GM21360 (cell line): ENCODE results near the gene ABO.
"Not testable (repeated sequence)": the region's sequence is repeated elsewhere in the genome, so short reads cannot be mapped to it uniquely, and the experiment has no call there.

Source experiments
- ATAC-seq: cut with Tn5 transposase; IDR thresholded peaks from one replicate; pipeline ENCODE4 v1.9.1; 2021; ENCODE audit warnings: mild to moderate bottlenecking, moderate library complexity; ENCODE audit not compliant: unreplicated experiment

The ABO gene

DNA sequence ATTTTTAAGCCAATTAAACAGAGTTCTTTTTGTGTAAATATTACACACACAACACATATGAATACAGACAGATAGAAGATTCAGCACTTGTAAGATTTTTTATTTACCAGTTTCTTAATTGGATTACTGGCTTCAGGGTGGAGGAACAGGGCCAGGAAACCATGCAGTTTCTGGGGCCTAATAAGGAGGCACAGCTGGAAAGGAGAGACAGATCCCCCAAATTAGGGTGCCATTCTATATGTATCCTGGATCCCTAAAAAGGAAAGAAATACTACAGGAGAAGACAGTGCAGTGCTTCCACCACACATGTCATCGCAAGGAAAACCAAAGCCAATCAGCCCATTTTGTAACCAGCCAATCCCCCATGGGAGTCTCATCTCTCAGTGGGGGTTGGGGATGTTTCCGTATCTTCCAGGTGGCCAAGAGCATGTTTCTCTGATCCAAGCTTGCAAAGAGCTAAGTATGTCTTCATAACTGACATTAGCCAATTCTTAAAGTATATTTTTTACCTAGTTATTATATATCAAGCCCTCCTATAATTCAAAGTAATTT is 15.8 kb upstream of the ABO start:
- no peak for ATAC-seq

DNA sequence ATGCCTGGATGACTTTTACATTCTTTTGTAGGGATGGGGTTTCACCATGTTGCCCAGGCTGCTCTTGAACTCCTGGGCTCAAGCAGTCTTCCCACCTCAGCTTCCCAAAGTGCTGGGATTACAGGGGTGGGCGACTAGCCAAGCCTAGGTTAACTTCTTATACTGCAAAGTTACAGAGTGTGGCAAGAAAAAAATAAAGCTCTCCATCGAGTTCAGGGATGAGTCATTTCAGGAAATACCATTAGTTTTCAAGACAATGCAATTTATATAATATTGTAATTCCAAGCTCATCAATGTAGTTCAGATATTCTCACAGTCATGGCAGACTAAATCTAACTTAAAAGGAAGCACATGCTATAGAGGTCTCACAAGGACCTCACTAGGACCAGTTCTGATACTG is 11.5 kb upstream of the ABO start:
- ATAC-seq, result no peak

DNA sequence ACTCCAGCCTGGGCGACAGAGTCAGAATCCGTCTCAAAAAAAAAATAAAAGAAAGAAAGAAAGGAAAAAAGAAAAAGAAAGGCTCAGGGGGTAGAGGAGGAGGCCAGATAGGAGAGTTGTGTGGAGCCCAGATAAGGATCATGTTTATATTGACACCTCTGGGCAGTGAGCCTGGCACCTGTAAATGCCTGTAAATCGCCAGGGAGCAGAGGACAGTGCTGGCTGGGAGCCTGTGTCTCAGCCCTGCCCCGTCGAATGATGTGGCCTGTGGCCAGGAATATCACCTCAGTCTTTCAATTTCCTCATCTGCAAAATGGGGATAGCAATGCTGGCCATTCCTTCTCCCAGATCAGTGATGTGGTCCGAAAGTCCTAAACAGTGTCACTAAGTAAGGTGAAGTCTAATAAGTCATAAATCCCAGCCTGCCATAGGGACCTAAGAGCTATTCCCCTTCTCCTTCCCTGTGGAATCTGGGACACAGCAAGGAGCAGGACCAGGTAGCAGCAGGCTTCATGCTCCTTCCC is 10.3 kb upstream of the ABO start:
- no peak for ATAC-seq

DNA sequence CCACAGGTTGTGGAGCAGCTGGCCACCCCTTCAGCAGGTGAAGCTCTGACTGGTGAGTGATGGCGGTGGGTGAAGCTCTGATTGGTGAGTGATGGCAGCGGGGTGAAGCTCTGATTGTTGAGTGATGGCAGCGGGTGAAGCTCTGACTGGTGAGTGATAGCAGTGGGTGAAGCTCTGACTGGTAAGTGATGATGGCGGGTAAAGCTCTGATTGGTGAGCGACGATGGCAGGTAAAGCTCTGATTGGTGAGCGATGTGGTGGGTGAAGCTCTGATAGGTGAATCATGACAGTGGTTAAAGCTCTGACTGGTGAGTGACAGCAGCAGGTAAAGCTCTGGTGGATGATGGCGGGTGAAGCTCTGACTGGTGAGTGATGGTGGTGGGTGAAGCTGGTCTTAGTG is 9.4 kb upstream of the ABO start:
- ATAC-seq, result no peak

DNA sequence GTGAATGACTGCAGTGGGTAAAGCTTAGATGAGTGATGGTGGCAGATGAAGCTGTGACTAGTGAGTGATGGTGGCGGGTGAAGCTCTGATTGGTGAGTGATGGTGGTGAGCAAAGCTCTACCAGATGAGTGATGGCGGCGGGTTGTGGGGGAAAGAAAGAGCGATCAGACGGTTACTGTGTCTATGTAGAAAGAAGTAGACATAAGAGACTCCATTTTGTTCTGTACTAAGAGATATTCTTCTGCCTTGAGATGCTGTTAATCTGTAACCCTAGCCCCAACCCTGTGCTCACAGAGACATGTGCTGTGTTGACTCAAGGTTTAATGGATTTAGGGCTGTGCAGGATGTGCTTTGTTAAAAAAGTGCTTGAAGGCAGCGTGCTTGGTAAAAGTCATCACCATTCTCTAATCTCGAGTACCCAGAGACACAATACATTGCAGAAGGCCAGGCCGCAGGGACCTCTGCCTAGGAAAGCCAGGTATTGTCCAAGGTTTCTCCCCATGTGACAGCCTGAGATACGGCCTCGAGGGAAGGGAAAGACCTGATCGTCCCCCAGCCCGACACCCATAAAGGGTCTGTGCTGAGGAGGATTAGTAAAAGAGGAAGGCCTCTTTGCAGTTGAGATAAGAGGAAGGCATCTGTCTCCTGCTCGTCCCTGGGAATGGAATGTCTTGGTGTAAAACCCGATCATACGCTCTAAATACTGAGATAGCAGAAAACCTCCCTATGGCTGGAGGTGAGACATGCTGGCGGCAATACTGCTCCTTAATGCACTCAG is 8.4 kb upstream of the ABO start:
- not testable (repeated sequence) for ATAC-seq

DNA sequence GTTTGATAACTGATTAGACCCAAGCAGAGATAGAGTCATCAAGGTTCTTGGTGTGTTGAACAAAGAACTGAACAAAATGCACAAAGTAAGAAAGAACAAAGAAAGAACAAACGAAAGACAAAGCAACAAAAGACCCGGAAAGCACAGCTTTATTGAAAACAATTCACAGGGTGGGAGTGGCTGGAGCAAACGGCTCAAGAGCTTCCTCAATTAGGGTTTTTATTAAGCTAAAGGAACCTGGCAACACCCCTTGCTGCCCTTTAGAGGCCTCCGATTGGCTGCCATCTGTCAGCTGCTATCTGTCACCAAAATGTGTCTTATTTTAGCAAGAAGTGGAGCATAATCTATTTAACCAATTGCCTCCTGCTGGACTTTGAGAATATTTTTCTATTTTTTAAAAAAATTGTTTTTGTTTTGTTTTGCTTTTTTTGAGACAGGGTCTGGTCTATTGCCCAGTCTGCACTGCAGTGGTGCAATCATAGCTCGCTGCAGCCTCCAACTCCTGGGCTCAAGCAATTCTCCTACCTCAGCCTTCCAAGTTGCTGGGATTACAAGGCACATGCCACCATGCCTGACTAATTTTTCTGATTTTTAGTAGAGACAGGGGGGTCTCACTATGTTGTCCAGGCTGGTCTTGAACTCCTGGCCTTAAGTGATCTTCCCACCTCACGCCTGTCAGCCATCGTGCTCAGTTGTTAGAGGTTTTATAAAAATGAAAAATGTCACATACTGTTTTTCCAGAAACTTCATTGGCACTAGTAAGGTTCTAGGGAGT is 7.7 kb upstream of the ABO start:
- no peak for ATAC-seq

DNA sequence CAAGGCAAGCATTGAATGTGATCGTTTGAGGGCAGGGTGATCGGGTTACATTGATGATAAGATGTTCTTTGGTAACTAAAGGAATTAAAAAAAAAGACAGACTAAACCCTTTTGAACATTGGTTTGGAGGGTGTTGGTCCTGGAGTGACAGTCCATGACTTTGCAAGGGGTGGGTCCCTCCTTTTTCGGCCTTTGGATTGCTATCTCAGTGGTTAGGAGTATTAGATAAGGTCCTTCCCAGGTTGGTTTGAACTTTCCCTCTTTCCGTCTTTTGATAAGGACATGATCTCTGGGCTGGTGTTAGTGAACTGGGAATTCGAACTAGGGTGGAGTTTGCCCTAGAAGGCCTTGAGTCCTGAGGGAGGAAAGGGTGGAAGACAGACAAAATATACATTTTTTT is 5.4 kb upstream of the ABO start:
- ATAC-seq, result no peak

DNA sequence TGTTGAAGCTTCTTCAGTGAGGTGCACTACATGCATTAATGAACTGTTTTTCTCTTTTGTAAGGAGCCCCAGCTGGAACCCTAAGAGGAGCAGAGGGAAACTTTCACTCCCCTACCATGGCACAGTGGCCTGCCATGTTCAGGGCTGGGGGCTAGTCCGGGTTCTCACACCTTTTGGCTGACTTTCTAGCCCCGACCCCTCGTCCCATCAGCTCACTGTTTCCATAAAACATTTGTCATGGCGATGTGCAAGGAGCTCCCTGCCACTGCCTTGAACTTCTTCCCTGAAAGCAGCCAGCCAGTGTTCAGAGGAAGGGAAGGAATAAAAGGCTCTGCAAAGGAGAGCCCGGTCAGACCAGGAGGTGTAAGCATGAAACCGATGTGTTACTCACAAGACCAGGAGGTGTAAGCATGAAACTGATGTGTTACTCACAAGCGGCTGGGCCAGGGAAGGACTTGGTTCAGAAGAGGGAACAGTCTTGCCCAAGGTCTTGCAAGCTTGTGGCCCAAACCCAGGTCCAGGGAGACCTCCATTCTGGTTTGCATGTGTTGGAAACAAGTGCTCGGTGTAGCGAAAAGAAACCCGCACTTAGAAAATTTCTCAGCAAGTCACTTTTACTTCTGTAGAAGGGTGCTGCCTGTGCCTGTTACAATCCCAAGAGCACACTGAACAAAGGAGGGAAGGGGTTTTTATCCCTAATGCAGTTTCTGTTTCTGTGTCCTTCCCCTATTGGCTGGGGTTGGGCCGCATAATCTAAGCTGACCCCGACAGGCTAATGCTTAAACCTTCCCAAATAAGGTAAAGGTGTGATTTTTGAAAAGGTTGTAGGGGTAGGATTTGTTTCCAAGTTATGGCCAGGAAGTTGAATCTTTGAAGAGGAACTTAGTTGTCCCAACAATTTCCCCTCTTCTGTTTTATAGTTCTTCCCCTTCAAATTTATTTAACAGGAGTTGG is 3.4 kb upstream of the ABO start:
- no peak for ATAC-seq

DNA sequence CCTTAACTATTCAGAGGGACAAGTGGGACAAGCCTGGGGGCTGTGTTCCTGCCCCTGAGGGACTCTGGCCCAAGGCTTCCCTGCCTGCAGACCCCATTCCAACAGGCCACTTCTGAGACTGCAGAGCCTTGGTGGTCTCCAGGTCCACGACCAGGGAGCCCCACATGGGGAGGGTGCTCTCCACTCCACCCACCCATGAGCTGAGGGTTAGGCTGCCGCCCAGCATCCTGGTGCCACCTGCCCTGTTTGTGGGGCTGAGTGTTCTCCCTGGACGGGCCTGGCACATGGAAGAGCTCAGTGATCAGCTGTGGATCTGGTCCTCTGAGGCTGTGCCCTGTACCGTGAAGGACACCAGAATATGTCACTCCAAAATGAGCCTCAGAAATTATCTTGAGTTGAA is 2.5 kb upstream of the ABO start:
- ATAC-seq, result no peak

DNA sequence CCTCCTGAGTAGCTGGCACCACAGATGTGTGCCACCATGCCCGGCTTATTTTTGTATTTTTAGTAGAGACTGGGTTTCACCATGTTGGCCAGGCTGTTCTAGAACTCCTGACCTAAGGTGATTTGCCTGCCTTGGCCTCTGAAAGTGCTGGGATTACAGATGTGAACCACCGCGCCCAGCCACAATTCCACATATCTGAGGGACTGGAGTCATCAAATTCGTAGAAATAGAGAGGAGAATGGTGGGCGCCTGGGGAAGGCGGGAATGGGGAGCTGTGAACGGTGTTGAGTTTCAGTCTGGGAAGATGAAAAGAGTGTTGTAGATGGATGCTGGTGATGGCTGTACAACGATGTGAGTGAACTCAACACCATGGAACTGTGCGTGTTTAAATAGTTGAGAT is 1.9 kb upstream of the ABO start:
- ATAC-seq, result no peak

DNA sequence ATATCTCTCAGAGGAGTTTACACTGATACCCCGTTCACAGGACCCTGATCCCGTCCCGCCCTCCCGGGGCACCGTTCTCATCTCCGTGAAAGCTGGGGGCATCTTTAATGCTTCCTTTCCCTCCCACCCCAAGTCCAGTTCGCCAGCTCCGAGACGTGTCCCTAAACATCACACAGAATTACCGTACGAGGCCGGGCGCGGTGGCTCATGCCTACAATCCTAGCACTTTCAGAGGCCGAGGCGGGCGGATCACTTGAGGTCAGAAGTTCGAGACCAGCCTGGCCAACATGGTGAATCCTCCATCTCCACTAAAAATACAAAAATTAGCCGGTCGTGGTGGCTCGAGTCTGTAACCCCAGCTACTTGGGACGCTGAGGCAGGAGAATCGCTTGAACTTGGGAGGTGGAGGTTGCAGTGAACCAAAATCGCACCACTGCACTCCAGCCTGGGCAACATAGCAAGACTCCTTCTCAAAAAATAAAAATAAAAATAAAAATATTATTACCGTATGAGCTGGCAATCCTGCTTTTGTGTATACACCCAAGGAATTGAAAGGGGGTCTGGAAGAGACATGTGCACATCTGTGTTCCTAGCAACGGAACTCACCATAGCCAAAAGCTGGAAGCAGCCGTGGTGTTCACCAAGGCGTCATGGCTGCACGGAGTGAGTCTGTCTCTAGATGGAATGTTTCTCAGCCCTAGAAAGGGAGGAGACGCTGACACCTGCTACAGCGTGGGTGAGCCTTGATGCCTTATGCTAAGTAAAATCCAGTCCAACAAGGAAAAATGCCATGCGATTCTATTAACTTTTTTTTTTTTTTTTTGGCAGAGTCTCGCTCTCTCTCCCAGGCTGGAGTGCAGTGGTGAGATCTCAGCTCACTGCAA is 1.2 kb upstream of the ABO start:
- ATAC-seq, result no peak

DNA sequence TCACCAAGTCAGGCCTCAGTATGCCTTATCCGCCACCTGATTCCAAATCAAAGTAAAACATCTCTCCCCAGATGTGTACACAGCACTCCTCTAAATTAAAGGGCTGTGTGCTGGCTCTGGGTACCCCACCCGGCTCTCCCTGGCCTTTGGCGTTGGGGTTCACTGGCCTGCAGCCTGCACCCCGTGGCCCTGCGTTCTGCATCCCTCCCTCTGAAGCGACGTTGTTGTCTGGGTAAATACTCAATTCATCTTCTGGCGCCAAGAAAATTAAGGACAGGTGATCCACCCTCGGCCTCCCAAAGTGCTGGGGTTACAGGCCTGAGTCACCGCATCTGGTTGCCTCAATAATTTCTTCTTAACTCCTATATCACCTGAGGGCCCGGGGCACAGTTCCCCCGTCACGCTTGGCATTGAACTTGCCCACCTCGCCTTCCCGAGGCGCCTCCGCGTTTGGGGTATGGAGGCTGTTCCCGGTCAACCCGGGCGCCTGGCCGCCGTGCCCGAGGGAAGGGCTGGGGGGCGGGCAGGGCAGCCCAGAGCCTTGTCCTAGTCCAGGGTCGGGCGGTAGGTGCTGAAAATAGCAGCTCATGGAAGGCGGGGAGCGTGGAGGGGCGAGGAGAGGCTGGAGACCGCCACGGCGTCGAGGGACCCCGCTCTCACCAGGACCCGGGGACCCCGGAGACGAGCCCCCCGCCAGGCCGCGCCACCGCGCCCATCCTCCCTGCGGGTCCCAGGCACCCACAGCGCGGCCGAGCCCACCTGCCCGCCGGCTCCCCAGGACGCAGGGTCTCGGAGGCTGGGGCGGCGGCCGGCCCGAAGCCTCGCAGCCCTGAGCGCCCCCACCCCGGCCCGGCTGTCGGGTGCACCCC is 531 bp downstream of the ABO start:
- no peak for ATAC-seq

DNA sequence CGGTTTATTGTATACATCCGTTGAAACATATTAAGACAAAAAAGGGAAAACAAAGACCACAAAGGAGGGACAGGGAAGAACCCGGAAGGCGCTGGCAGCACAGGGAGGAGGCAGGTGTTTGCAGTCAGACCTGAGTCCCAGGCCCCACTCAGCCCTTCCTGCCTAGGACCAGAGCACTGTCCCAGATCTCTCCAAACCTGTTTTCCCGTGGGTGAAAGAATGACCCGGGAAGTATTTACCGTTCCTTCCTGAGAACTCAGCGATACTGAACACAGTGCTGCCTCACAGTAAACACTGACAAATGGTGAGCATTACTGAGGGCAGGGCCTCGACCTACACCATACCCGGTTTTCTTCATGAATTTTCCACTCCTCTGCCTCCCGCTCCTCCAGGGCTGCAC is 1.2 kb downstream of the ABO start:
- ATAC-seq, result no peak

DNA sequence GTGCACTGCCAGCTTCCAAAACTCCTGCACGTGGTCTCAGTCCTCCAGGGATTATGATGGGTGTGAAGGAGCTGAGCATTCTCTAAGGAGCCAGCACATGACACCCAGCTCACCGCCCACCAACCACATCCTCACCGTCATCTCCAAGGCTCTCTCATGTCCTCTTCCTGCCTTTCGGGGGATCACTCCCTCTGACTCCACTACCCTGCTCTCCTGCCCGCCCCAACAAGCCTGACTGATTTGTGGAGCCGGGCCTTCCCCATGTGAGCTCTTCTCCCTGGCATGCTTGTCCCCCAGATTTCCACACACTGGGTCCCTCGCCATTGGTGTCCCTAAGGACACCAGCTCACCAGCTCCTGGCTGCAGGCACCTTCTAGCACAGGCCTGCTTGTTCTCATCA is 1.9 kb downstream of the ABO start:
- ATAC-seq, result no peak

DNA sequence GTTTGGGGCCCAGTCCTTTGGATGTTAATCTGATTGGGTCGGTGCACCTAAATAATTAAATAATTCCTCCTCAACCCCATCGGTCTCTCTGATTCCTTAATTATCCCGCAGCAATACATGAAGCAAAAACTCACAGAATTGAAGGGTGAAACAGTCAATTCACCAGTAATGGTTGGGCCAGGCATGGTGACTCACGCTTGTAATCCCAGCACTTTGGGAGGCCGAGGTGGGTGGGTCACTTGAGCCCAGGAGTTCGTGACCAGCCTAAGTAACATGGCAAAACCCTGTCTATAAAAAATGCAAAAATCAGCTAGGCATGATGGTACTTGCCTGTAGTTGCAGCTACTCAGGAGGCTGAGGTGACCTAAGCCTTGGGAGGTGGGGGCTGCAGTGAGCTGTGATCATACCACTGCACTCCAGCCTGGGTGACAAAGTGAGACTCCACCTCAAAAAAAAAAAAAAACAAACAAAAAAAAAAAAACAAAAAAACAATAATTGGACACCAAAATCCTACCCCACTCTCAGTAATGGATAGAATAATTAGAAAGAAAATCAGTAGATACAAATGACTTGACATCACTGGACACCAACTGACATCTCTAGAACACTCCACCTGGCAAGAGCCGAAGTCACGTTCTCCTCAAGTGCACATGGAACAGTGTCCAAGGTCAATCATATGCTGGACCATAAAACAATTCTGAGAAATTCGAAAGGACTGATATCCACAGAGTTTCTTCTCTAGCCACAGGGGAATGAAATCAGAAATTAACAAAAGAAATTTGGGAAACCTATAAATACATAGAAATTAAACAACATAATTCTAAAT is 5.3 kb downstream of the ABO start:
- ATAC-seq, result no peak

DNA sequence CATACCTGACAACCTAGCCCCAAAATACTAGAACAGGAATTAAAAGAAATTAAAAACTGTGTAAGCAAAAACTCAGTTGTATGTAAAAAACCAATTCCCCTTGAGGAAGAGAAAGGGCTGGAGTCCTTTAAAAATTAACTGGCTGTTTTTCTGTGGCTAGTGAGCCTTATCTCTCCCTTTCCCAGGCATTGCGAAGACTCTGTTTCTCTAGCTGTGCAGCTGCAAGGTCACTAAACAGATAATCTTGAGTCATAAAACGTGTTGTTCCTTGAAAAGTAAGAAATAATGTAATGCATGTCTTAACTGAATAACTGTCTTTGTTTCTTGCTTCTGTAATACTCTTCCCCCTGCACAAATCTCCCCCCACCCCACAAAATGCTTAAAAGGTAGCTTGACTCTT is 5.9 kb downstream of the ABO start:
- not testable (repeated sequence) for ATAC-seq

DNA sequence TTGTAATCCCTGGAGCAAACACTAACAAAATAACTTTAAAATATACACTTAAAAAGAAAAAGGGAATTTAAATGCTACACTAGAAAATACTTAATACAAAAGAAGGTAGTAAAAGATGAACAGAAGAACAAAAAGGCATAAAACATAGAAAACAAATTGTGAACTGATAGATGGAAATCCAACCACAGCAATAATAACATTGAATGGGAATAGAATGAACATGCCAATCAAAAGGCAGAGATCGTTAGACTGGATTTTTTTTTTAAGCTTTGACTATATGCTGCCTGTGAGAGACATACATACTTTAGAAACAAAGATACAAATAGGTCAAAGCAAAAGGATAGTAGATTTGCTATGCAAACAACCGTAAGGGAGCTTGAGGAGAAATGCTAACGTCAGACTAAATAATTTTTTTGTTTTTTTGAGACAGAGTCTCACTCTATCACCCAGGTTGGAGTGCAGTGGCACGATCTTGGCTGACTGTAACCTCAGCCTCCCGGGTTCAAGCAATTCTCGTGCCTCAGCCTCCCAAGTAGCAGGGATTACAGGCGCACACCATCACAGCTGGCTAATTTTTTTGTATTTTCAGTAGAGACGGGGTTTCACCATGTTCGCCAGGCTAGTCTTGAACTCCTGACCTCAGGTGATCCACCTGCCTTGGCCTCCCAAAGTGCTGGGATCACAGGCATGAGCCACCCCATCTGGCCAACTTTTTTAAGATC is 6.5 kb downstream of the ABO start:
- ATAC-seq, result no peak
